IPS DF 4.7 (cell line): ENCODE data around the gene SRPRB.

Experiments used
- DNase-seq: peaks from one replicate; pipeline ENCODE4 v3.0.0-alpha.2; 2013; ENCODE audit warnings: low spot score; ENCODE audit errors: extremely low read depth

The SRPRB gene

GRCh38 chr3:133825969-133826727 is 20.5 kb downstream of the SRPRB start:
- DNase-seq: no peak

GRCh38 chr3:133827136-133827535 is 21.5 kb downstream of the SRPRB start:
- no peak for DNase-seq

GRCh38 chr3:133827684-133828083 is 22.1 kb downstream of the SRPRB start:
- no peak for DNase-seq

- DNase-seq: no peak
Measured at GRCh38 chr3:133828576-133829309, 23.1 kb downstream of the SRPRB start.

GRCh38 chr3:133829310-133829707 is 23.7 kb downstream of the SRPRB start:
- DNase-seq: no peak

GRCh38 chr3:133830071-133830470 is 24.5 kb downstream of the SRPRB start:
- DNase-seq: no peak

- no peak for DNase-seq
Measured at GRCh38 chr3:133831966-133832801, 26.6 kb downstream of the SRPRB start.

GRCh38 chr3:133832802-133833144 is 27.2 kb downstream of the SRPRB start:
- DNase-seq: no peak

- no peak for DNase-seq
Measured at GRCh38 chr3:133833267-133833666, 27.7 kb downstream of the SRPRB start.

GRCh38 chr3:133833880-133834620 is 28.4 kb downstream of the SRPRB start:
- DNase-seq: no peak

GRCh38 chr3:133834621-133835417 is 29.2 kb downstream of the SRPRB start:
- no peak for DNase-seq

- DNase-seq: no peak
Measured at GRCh38 chr3:133835418-133835743, 29.8 kb downstream of the SRPRB start.

- DNase-seq: no peak
Measured at GRCh38 chr3:133835961-133836360, 30.3 kb downstream of the SRPRB start.

- DNase-seq: no peak
Measured at GRCh38 chr3:133836497-133837158, 31.0 kb downstream of the SRPRB start.

- no peak for DNase-seq
Measured at GRCh38 chr3:133837487-133838295, 32.1 kb downstream of the SRPRB start.

- DNase-seq: no peak
Measured at GRCh38 chr3:133838296-133838789, 32.7 kb downstream of the SRPRB start.

- DNase-seq: no peak
Measured at GRCh38 chr3:133838916-133839800, 33.5 kb downstream of the SRPRB start.
